Lower lobe of right lung (tissue), 2 donors: ENCODE results near the gene DDR2. TPM values are rescaled to one million over a fixed set of nuclear protein-coding genes. Genes with fewer than 3 reads are reported as not detected.
A peak's percentile ranks its signal among the peaks of the same experiment; 100 is the strongest.

Experiments
- ATAC-seq, 2 donors: fragments of 200-7000 bp; cut with Tn5 transposase; one replicate each; pipeline ENCODE4 v1.9.1; 2020 to 2022; ENCODE audit warnings: mild to moderate bottlenecking in 2 of 2, moderate library complexity in 2 of 2
- DNase-seq: peaks from one replicate; pipeline ENCODE4 v3.0.0-alpha.2; 2020
- H3K27ac ChIP-seq: fragments of 200-600 bp; one replicate; pipeline ENCODE4 v1.8.0; 2022
- H3K27me3 ChIP-seq: fragments of 200-600 bp; one replicate; pipeline ENCODE4 v1.8.0; 2022; ENCODE audit warnings: low read depth
- H3K36me3 ChIP-seq: fragments of 200-600 bp; one replicate; pipeline ENCODE4 v1.8.0; 2022; ENCODE audit warnings: mild to moderate bottlenecking
- H3K4me1 ChIP-seq: fragments of 200-600 bp; one replicate; pipeline ENCODE4 v1.8.0; 2022
- H3K4me3 ChIP-seq: fragments of 200-600 bp; one replicate; pipeline ENCODE4 v1.8.0; 2022; ENCODE audit warnings: mild to moderate bottlenecking
- H3K9me3 ChIP-seq: fragments of 200-600 bp; one replicate; pipeline ENCODE4 v1.8.0; 2022
- CTCF ChIP-seq: fragments of 200-600 bp; IDR thresholded peaks from one replicate; pipeline ENCODE4 v1.8.0; 2022; ENCODE audit warnings: antibody characterized with exemption, mild to moderate bottlenecking
- intact Hi-C: fragments of 100-400 bp; cut with DNase I; formaldehyde crosslinking; loops from one replicate; pipeline ENCODE4 v1.11.0; 2022
- total RNA-seq: library from RNA; stranded (reverse); fragmentation: NEBNext Ultra II Directional; extraction: Animal tissue kit (Norgen Biotek cat#: 25700); gene quantifications from one replicate; pipeline ENCODE4 v1.2.1, GENCODE V29; 2021
- donor health status: DM: no; HTN: yes; CAD: no; lungs with severe emphysema.

The DDR2 gene
- total RNA-seq, 1 donor from 2014 or later = 47.0 TPM

DNA sequence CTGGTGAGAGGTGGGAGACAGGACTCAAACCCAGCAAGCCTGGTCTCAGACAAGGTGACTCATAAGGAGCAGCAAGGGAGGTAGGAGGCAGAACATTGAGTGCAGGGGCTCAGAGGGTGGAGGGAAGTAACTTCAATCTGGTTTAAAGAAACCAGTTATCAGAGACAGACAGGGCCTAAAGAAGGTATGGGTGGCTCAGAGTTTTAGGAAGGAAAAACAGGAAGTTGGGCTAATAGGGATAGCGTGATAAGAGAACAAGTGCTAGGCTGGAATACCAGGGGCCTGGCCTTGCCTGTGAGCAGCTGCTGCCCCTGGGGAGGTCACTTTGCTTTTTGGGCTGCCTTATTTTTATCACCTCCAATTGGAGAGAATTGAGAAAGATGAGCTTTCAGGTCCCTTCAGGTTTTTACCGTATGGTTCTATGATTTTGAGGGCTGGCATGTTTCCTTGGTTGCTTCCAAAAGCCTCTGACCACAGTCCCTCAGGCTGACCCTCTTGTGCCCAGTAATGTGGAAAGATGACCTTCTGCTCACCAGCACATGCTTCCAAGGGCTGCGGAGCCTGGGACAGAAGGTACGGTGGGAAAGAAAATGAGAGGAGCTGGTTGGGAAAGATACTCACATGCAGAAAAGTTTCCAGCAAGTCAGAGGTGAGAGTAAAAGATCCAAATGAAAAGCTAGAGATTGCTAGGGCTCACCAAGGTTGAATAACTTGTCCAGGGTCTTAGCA is 77.0 kb downstream of the DDR2 start:
- ATAC-seq = no peak
- Histone ChIP-seq H3K9me3 (no peaks in the 10 kb centered on the region), H3K36me3 (no peaks in the 10 kb centered on the region), H3K27ac (peak overlapping the region; percentile 46), H3K4me1 (peaks cover 35% of the 10 kb centered on the region), H3K27me3 (no peaks in the 10 kb centered on the region), H3K4me3 (no peak overlapping the region)
- no peak for DNase-seq
- intact Hi-C loops = no loop called here
- no peak for TF ChIP-seq CTCF

DNA sequence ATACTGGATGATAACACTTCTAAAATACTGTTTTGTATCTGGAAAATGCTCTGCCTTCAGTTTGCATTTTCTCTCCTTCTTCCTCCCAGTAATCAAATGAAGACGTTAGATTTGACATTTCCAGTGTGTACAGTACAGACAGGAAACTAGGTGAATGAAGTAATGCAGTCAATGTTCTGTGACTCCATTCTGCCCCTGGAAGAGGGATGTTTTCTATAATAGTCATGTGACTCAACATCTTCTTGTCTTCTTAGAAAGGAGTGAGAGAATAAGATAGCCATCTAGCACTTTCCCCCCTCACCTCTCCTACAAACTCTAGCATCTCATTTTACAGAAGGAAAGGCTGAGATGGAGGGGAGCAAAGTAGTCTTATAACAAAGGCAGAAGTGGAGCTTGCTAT is 77.6 kb downstream of the DDR2 start:
- Histone ChIP-seq H3K4me1 (peaks cover 35% of the 10 kb centered on the region), H3K36me3 (no peaks in the 10 kb centered on the region), H3K27me3 (no peaks in the 10 kb centered on the region), H3K4me3 (no peak overlapping the region), H3K27ac (peak overlapping the region; percentile 46), H3K9me3 (no peaks in the 10 kb centered on the region)
- DNase-seq (no peak), ATAC-seq (no peak)
- TF ChIP-seq CTCF = no peak
- intact Hi-C loops = no loop called here

GRCh38 chr1:162710345-162710744 is 78.1 kb downstream of the DDR2 start:
- Histone ChIP-seq H3K27me3 (no peaks in the 10 kb centered on the region), H3K36me3 (no peaks in the 10 kb centered on the region), H3K27ac (peak overlapping the region; percentile 46), H3K9me3 (no peaks in the 10 kb centered on the region), H3K4me1 (peaks cover 35% of the 10 kb centered on the region), H3K4me3 (no peak overlapping the region)
- DNase-seq (no peak), ATAC-seq (peak; percentile 47 to 58)
- TF ChIP-seq CTCF = no peak
- intact Hi-C loops = no loop called here

GRCh38 chr1:162710780-162711465 is 78.7 kb downstream of the DDR2 start:
- TF ChIP-seq CTCF = no peak
- Histone ChIP-seq H3K4me3 (no peak overlapping the region), H3K27me3 (no peaks in the 10 kb centered on the region), H3K27ac (no peak overlapping the region), H3K9me3 (no peaks in the 10 kb centered on the region), H3K36me3 (no peaks in the 10 kb centered on the region), H3K4me1 (peaks cover 35% of the 10 kb centered on the region)
- no peak for DNase-seq
- ATAC-seq = peak in 1 of 2 donors; percentile 14
- intact Hi-C loops = no loop called here

DNA sequence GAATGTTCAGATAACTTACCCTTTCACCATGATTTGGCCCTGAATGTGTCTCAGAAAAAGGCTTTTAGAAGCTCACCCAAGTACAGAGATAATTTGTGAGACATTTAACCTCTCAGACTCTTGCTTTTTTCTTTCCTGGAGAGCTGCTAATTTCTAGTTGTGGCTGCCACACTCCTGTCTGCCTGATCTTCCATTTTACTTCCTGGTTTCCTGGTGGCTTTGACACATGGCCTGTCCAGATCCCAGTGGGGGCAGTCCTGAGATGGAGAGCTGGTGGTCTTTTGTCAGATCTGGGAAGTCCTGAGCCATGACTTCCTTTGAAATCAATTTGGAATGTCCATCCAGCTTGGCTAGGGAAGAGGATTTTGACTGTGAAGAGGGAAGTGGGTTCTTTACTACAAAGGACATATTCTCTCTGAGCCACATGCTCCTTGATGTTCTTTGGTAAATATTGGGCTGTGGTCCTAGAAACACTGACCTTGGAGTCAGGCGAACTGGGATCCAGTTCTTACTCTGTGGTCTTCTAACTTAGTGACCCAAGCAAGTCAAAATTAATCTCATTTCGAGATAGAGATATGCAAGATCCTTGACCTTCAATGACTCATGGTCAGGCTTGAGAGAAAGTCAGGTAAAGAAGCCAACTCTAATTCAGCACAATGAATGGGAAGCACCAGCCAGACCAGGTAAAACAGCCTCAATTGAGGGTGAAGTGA is 80.2 kb downstream of the DDR2 start:
- H3K4me1 ChIP-seq = peaks cover 35% of the 10 kb centered on the region
- TF ChIP-seq CTCF = no peak
- ATAC-seq = peak in 1 of 2 donors; percentile 58
- H3K4me3 ChIP-seq = no peak overlapping the region
- no peak for DNase-seq
- no peaks in the 10 kb centered on the region for H3K27me3 ChIP-seq
- H3K27ac ChIP-seq = peak overlapping the region; percentile 53
- H3K36me3 ChIP-seq = no peaks in the 10 kb centered on the region
- no peaks in the 10 kb centered on the region for H3K9me3 ChIP-seq
- intact Hi-C loops = no loop called here
